NCI-H1092 treated with DMSO at 0.1 percent for 48 hours (cell line): ENCODE data around the gene POU2AF3.
"Not testable (repeated sequence)": the region's sequence is repeated elsewhere in the genome, so short reads cannot be mapped to it uniquely, and the experiment has no call there.

Source experiments
- DNase-seq: peaks from one replicate; lab custom pipeline; 2025; lab: John Stamatoyannopoulos, UW

The POU2AF3 gene

GRCh38 chr11:111301004-111301841 is 2.9 kb downstream of the POU2AF3 start:
- DNase-seq = peak; percentile 98

DNA sequence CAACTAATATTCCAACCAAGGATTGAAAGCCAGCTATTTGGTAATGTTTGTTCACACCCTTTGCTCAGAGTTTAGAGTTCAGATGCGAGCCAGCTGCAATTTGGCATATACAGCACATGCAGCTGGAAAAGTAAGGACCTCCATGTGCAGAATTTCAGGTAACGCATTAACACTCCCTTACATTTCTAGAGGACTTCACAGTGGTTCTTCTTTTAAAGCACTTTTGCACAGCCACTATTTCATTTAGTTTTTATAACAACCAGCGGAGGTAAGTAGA is 3.4 kb downstream of the POU2AF3 start:
- DNase-seq = peak; percentile 77

DNA sequence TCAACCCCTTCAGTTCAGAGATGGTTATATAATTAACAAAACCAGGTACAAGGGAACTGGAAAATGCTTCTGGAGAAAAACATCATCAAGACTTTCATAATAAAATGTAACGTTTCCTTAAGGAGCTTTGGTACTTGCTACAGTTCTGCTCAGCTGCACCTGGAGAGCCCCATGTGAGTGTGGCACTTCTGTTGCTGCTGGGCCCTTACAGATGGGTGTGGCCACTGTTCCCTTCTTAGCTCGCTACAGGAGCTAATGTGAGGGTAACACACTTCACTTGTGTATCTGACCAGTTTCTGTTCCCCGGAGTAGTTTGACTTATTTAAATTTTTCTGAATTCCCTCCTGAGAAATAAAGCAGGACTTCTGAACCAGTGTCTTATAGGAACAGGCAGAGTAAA is 4.0 kb downstream of the POU2AF3 start:
- peak; percentile 56 for DNase-seq

DNA sequence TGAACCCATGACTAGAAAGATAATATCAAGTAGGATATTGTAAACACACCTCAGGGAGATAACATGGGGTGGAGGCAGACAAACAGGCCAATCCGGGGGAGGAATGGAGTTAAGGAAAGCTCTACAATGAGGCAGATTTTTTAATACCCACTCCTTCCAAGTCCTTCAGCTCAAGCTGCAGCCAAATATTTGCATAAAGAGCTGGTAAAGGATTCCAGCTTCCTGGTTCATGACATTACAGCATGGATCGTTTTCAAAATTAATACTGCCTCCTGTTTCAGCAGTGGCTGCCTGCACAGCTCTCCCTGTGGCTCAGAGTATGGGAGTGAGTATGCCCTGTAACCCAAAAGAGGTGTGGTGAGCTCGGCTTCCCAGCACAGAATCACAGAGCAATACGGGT is 5.1 kb downstream of the POU2AF3 start:
- DNase-seq = peak; percentile 83

DNA sequence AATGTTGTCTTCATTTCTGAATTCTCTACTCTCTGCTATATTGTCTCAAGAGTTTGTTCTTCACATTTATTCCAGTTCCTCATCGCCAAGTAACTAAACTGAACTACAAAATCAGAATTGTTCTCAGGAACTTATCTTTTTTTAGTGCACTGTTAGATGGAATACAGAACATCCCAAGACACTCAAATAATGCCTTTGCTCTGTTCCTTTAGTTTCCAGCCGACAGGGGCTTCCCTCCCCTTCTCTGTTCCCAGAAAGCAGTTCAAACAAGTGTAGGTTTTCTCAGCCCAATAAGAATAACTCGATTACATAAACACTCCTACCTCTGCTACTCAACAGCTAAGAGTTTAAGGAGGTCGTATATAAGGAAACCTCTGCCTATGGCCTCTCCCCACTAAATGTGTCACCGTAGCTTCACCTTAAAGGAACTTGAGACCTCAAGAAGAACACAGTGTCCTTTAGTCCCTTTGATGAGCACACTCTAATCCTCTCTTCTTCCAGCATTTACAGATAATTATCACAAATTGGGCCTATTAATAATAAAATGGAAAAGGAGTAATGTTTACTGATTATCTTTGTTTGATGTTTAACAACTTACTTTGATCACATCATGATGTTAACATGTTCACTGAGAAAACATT is 6.9 kb downstream of the POU2AF3 start:
- no peak for DNase-seq

DNA sequence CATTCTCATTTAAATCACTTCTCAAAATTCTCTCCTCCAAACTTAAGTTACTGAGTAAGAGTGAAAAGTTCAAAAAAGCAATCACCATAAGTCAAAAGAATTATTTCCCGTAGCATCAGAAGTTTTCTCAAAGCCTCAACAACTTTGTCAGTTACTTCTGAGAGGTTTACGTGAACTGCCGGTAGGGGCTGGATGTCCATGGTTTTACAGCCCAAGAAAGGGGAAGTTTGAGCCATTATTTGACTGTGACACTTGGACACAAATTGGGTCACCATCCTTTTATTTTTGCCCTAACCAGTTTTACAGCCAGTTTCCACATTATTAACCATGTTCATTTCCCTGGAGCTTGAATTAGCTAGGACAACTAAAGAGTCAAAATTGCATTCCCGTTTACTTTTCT is 7.5 kb downstream of the POU2AF3 start:
- DNase-seq = no peak

DNA sequence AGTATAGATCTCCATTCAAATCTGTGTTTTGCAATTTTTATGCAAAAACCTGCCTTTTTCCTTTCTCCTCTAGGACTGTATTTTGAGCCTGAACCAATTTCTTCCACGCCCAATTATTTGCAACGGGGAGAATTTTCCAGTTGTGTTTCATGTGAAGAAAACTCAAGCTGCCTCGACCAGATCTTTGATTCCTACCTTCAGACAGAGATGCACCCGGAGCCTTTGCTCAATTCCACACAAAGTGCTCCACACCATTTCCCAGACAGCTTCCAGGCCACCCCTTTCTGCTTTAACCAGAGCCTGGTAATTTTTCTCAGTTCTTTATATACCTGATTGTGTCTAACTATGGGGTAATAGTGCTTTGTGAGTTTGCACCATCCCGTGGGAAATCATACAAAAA is 8.0 kb downstream of the POU2AF3 start:
- no peak for DNase-seq

DNA sequence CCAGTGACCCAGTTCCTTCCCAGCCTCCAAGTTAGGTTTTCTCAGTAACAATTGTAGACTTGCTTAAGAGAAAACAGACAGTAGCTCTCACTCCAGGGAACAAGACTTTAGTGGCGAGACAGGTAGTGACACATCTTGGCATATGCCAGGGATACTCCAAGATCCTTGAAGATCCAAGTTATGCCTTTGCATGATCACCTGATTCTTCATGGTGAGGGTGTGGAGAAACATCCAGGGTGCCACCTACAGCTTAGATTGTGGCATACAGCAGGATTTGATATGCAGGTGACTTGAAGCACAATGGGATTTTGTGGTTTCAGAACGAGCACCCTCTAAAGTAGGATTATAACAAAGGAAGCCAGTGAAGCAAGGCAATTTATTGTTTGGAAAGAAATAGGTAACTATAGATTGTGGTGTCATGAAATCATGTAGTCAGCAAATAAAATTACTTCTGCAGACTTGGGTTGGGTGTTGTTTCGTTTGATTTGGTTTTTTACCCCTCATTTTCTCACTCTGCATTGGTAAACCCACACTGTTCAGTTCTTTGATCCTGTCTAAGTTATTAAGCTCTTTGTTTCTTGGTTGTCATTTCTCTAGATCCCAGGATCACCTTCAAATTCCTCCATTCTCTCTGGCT is 9.2 kb downstream of the POU2AF3 start:
- DNase-seq = peak; percentile 37

GRCh38 chr11:111308140-111308539 is 9.8 kb downstream of the POU2AF3 start:
- DNase-seq = peak; percentile 95

- DNase-seq = no peak
These were observed 11.0 kb downstream of the POU2AF3 start for GRCh38 chr11:111309215-111309915.

- DNase-seq = peak; percentile 49
These were observed 11.7 kb downstream of the POU2AF3 start for GRCh38 chr11:111310088-111310487.

DNA sequence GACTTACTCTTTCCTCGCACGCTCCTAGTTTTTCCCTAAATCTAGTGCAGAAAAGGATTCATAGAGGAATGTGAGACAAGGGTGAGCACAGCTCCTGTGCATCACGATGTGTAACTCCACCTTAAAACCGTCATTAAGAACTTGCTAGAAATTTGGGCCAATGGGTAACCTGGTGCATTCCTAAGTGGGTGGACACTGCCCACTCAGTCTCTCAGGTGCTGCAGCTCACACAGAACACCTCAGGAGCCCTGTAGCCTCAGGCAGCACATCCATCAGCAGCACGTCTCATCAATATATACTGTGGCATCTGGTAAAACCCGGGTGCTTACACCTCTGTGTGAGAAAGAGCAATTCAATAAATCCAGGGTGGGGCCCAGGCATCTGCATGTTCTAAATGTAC is 12.4 kb downstream of the POU2AF3 start:
- no peak for DNase-seq

- DNase-seq = no peak
These were observed 13.7 kb downstream of the POU2AF3 start for GRCh38 chr11:111312076-111312475.

DNA sequence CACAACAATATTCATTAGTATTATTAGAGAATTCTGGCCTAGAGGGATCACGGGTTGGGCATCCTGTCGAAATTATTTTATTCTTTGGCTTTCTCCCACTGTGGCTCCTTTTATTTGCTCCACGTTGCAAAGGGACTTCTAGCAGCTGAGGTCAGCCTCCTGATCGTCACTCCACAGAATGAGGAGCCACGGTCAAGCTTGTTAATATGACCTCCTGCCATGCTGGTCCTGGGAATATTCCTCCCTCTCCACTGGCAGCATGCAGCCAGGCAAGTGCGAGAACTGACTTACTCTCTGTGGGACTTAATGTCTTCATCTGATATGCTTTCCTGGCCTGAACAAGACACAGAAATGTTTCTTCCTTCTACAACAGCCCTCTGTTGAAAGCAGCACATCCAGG is 20.9 kb downstream of the POU2AF3 start:
- no peak for DNase-seq

DNA sequence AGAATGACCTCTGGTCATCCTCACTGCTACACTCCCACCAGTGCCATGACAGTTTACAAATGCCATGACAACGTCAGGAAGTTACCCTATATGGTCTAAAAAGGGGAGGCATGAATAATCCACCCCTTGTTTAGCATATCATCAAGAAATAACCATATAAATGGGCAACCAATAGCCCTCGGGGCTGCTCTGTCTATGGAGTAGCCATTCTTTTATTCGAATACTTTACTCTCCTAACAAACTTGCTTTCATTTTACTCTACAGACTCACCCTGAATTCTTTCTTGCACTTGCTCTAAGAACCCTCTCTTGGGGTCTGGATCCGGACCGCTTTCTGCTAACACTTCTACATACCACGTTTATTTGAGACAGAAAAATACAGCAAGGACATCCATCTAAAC is 21.9 kb downstream of the POU2AF3 start:
- not testable (repeated sequence) for DNase-seq

- no peak for DNase-seq
These were observed 22.6 kb downstream of the POU2AF3 start for GRCh38 chr11:111320728-111321568.

DNA sequence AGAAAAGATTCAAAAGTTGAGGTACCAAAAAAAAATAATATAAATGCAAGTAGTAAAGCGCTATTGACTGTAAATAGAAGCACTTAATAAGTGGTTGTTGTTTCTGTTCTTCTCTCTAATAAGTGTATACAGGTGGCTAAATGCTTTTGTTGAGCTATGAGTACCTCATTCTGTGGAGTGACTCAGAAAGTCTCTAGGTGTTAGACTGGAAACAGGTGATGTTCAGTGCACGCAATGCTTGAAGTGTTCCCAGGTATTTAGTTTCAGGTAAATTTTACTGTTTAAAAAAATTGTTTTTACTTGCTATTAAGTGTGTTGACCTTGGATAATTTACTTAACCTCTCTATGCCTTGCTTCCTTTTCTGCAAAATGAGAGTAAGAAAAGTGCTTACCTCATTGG is 24.2 kb downstream of the POU2AF3 start:
- DNase-seq = no peak

DNA sequence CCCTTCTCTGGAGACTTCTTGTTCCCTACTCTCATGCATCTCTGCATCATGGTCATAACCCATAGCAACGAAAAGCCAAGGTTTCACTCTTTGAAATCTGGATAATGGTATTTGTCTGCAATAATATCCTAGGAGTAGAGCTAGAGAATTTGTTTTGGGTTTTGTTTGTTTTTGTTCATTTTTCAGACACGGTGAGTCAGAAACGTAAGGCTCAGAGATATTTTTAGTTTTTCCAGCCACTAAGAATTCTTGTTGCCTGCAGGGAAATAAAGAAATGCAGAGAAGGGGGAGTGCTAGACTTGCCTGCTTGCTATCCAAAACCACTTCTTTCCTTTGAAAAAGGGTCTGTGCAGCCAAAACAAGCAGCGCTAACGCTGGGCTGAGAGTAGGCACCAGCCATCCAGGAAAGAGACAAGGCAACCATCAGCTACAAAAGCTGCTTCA is 26.0 kb downstream of the POU2AF3 start:
- DNase-seq = no peak

DNA sequence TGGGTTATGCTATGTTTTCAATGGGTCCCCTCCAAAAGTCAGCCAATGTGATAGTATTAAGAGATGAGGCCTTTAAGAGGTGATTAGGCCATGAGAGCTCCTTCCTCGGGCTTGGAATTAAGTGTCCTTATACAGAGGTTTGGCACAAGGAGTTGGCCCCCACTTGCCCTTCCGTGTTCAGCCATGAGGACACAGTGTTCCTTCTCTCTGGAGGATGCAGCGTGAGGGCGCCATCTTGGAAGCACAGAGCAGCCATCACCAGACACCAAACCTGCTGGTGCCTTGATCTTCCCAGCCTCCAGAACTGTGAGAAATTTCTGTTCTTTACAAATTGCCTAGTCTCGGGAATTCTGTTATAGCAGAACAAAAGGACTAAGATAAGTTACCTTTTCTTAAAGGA is 26.9 kb downstream of the POU2AF3 start:
- no peak for DNase-seq

- DNase-seq = no peak
These were observed 28.5 kb downstream of the POU2AF3 start for GRCh38 chr11:111326824-111327223.

- DNase-seq = no peak
These were observed 29.7 kb downstream of the POU2AF3 start for GRCh38 chr11:111327908-111328624.
